Progenitor cell of endocrine pancreas (in vitro differentiated cells): ENCODE results near the gene WNT7A. TPM values are rescaled to one million over a fixed set of nuclear protein-coding genes. Genes with fewer than 3 reads are reported as not detected.

Experiments used
- DNase-seq: peaks from one replicate; pipeline ENCODE4 v3.0.0; 2021; ENCODE audit warnings: low spot score; ENCODE audit not compliant: unreplicated experiment
- H3K27ac Mint-ChIP-seq: 2 replicates; pipeline ENCODE4 v1.8.0; 2021; ENCODE audit warnings: mild to moderate bottlenecking, moderate library complexity, mixed read lengths
- H3K27me3 Mint-ChIP-seq: 2 replicates; pipeline ENCODE4 v1.8.0; 2021; ENCODE audit warnings: mixed read lengths
- H3K36me3 Mint-ChIP-seq: 2 replicates; pipeline ENCODE4 v1.8.0; 2022; ENCODE audit warnings: mixed read lengths; ENCODE audit not compliant: insufficient read depth
- H3K4me1 Mint-ChIP-seq: 2 replicates; pipeline ENCODE4 v1.8.0; 2021; ENCODE audit warnings: low read depth, mixed read lengths
- H3K4me3 Mint-ChIP-seq: 2 replicates; pipeline ENCODE4 v1.8.0; 2021; ENCODE audit warnings: low read depth, mild to moderate bottlenecking, moderate library complexity, mixed read lengths
- H3K9me3 Mint-ChIP-seq: 2 replicates; pipeline ENCODE4 v1.8.0; 2021; ENCODE audit warnings: low read depth, mixed read lengths
- CTCF ChIP-seq: fragments of 200-600 bp; sonication (generic); IDR thresholded peaks from one replicate; pipeline ENCODE4 v1.5.0; 2021; ENCODE audit warnings: antibody characterized with exemption, mild to moderate bottlenecking; ENCODE audit not compliant: unreplicated experiment
- total RNA-seq: library from RNA; stranded (reverse); gene quantifications from 2 replicates; pipeline ENCODE4 v1.2.1, GENCODE V29; 2021

Gene WNT7A
- total RNA-seq, 1 donor from 2014 or later = not detected

- no peak for DNase-seq
- no peaks in the 10 kb centered on the region for H3K36me3 Mint-ChIP-seq
- peaks cover 88% of the 10 kb centered on the region for H3K27me3 Mint-ChIP-seq
- peaks cover 5% of the 10 kb centered on the region for H3K4me1 Mint-ChIP-seq
- no peak for TF ChIP-seq CTCF
- H3K9me3 Mint-ChIP-seq = no peaks in the 10 kb centered on the region
- H3K27ac Mint-ChIP-seq = no peak overlapping the region
- H3K4me3 Mint-ChIP-seq = peak overlapping the region; percentile 40
These were observed 547 bp downstream of the WNT7A start for GRCh38 chr3:13879102-13879945.

- TF ChIP-seq CTCF = no peak
- Mint-ChIP-seq H3K4me3 (peak overlapping the region; percentile 57), H3K27ac (no peak overlapping the region), H3K27me3 (peaks cover 88% of the 10 kb centered on the region), H3K36me3 (no peaks in the 10 kb centered on the region), H3K9me3 (no peaks in the 10 kb centered on the region), H3K4me1 (peaks cover 5% of the 10 kb centered on the region)
- no peak for DNase-seq
These were observed 1.4 kb downstream of the WNT7A start for GRCh38 chr3:13878281-13879101.

- Mint-ChIP-seq H3K4me3 (peak overlapping the region; percentile 57), H3K9me3 (no peaks in the 10 kb centered on the region), H3K36me3 (no peaks in the 10 kb centered on the region), H3K4me1 (peaks cover 5% of the 10 kb centered on the region), H3K27ac (no peak overlapping the region), H3K27me3 (peaks cover 88% of the 10 kb centered on the region)
- TF ChIP-seq CTCF = no peak
- DNase-seq = no peak
These were observed 2.0 kb downstream of the WNT7A start for GRCh38 chr3:13877911-13878280.

GRCh38 chr3:13876451-13877100 is 3.3 kb downstream of the WNT7A start:
- DNase-seq = no peak
- peaks cover 88% of the 10 kb centered on the region for H3K27me3 Mint-ChIP-seq
- TF ChIP-seq CTCF = no peak
- no peaks in the 10 kb centered on the region for H3K9me3 Mint-ChIP-seq
- no peak overlapping the region for H3K4me3 Mint-ChIP-seq
- H3K4me1 Mint-ChIP-seq = peaks cover 5% of the 10 kb centered on the region
- H3K36me3 Mint-ChIP-seq = no peaks in the 10 kb centered on the region
- H3K27ac Mint-ChIP-seq = no peak overlapping the region

GRCh38 chr3:13874891-13875290 is 5.0 kb downstream of the WNT7A start:
- H3K27me3 Mint-ChIP-seq = peaks cover 85% of the 10 kb centered on the region
- H3K27ac Mint-ChIP-seq = no peak overlapping the region
- no peaks in the 10 kb centered on the region for H3K36me3 Mint-ChIP-seq
- peaks cover 5% of the 10 kb centered on the region for H3K4me1 Mint-ChIP-seq
- no peak for DNase-seq
- TF ChIP-seq CTCF = no peak
- no peaks in the 10 kb centered on the region for H3K9me3 Mint-ChIP-seq
- no peak overlapping the region for H3K4me3 Mint-ChIP-seq
